NB4 (cell line): Measurements from ENCODE around the gene RCBTB2.
A peak's percentile ranks its signal among the peaks of the same experiment; 100 is the strongest.

Experiments used
- POLR2A ChIP-seq: IDR thresholded peaks from 2 replicates; pipeline ENCODE4 v1.6.1; 2011; ENCODE audit warnings: mild to moderate bottlenecking; ENCODE audit not compliant: insufficient read length; ENCODE audit errors: extremely low read depth
- TF ChIP-seq, protein P1 (sequence below): IDR thresholded peaks from one replicate; pipeline ENCODE4 v1.5.1; 2012; ENCODE audit warnings: low read depth, low read length
- TF ChIP-seq, protein P2 (sequence below): IDR thresholded peaks from 2 replicates; pipeline ENCODE4 v1.6.1; 2011; ENCODE audit warnings: low read depth, low read length

DNA sequence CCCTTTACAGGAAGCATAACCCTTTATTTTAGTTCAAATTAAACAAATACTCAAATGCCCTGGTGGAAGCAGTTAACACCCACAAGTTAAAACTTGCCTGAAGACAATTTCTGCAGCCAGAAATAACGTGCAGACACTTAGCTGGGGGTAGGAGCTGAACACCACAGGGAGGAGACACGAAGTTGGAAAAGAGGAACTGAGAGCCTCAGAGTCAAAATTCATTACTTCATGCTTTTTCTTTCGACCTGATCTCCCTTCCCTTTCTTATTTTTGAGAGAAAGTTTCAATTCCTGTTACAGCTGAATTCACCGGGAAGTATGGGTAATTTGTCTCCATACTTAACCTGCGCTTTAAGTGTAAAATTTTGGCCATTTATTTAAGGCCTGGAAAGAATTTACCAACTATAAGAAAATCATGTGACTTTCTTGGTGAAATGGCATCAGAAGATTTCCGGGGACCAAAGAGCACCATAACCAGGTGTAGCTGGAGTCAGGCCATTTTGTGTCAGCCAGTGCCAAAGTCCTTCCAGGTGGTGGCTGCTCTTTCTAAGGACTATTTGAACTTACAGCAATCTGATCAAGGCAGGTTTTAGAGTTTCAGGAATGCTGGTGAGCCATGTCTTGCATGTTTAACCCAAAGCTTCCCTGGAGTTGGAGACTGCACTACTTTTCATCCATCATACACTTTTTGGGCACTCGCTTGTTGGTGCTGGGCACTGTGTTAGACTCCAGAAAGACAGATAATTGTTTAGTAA is 46.5 kb upstream of the RCBTB2 start:
- TF ChIP-seq, protein P1, sequence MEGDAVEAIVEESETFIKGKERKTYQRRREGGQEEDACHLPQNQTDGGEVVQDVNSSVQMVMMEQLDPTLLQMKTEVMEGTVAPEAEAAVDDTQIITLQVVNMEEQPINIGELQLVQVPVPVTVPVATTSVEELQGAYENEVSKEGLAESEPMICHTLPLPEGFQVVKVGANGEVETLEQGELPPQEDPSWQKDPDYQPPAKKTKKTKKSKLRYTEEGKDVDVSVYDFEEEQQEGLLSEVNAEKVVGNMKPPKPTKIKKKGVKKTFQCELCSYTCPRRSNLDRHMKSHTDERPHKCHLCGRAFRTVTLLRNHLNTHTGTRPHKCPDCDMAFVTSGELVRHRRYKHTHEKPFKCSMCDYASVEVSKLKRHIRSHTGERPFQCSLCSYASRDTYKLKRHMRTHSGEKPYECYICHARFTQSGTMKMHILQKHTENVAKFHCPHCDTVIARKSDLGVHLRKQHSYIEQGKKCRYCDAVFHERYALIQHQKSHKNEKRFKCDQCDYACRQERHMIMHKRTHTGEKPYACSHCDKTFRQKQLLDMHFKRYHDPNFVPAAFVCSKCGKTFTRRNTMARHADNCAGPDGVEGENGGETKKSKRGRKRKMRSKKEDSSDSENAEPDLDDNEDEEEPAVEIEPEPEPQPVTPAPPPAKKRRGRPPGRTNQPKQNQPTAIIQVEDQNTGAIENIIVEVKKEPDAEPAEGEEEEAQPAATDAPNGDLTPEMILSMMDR = no peak
- no peak for TF ChIP-seq POLR2A
- TF ChIP-seq, protein P2, sequence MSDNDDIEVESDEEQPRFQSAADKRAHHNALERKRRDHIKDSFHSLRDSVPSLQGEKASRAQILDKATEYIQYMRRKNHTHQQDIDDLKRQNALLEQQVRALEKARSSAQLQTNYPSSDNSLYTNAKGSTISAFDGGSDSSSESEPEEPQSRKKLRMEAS = peak; percentile 46
